Measurements from ENCODE around the gene CYP24A1. TPM values are rescaled to one million over a fixed set of nuclear protein-coding genes. Genes with fewer than 3 reads are reported as not detected.

CYP24A1 gene
- total and polyA plus RNA-seq, 2 of the 13 experiments (the other 11 are each of a cell fraction or from before 2014, with no cell fraction given), result 9.4 to 32.7 TPM

DNA sequence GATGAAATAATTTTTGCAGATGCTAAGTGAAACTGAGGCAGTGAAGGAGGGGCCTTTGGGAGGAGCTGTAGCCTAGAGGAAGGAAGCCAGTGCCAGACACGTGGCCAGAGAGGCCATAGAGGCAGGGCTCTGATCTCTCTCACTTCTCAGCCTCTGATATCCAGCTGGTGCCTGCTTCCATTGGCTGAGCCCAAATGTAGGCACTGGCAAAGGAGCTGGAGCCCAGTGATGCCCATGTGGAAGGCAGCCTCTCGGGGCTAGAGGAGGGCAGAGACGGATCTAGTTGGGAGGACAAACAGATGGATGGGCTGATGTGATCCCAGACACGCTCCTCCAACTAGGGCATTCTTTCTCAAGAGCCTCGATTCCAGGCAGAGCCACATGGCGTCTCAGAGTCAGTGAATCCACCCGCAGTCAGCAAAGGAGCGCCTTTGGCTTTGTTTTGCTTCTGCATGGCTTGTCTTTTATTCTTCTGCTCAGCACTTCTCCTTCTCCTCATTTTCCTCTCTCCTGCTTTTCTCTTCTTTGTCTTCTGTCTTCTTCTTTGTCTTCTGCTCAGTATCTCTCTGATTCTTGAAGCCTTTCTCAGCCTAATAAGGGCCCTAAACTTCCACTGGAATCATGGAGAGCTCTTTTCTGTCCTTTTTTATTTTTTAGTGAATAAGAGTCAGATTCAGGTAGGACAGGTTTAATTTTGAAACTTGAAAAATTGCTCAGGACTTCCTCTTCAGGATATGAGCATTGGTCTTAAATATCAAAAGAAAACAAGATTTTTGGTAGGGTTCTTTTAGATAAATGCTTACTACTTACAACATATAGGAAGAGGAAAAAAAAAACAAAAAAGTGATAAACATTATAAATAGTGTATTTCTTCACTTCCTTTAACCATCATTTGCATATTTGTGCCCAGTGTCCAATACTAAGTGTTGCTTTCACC lies 41.8 kb downstream of the CYP24A1 start (continued):
- TF ChIP-seq TEF (CRISPR knock-in tag; IDR thresholded peaks at IDR 0.05) (no peak), RBAK (CRISPR knock-in tag; IDR thresholded peaks at IDR 0.05) (no peak), NONO (IDR thresholded peaks at IDR 0.05) (no peak), NONO (CRISPR knock-in tag; conservative IDR thresholded peaks at IDR 0.05) (no peak), ZNF713 (CRISPR knock-in tag; IDR thresholded peaks at IDR 0.05) (no peak), KLF12 (CRISPR knock-in tag; IDR thresholded peaks at IDR 0.05; ENCODE audit: borderline replicate concordance) (no peak), PHF5A (CRISPR knock-in tag; IDR thresholded peaks at IDR 0.05; ENCODE audit: low read depth, unreplicated experiment) (peak; percentile 6), ZNF598 (CRISPR knock-in tag; IDR thresholded peaks at IDR 0.05; ENCODE audit: borderline replicate concordance) (peak; percentile 65; the same call in 1 of the 2 replicates), ZMAT3 (CRISPR knock-in tag; conservative IDR thresholded peaks at IDR 0.05) (no peak), SNAPC4 (CRISPR knock-in tag; IDR thresholded peaks at IDR 0.05) (no peak), ZNF292 (CRISPR knock-in tag; IDR thresholded peaks at IDR 0.05; ENCODE audit: borderline replicate concordance, low read depth) (no peak)
- TF ChIP-seq, protein P1, sequence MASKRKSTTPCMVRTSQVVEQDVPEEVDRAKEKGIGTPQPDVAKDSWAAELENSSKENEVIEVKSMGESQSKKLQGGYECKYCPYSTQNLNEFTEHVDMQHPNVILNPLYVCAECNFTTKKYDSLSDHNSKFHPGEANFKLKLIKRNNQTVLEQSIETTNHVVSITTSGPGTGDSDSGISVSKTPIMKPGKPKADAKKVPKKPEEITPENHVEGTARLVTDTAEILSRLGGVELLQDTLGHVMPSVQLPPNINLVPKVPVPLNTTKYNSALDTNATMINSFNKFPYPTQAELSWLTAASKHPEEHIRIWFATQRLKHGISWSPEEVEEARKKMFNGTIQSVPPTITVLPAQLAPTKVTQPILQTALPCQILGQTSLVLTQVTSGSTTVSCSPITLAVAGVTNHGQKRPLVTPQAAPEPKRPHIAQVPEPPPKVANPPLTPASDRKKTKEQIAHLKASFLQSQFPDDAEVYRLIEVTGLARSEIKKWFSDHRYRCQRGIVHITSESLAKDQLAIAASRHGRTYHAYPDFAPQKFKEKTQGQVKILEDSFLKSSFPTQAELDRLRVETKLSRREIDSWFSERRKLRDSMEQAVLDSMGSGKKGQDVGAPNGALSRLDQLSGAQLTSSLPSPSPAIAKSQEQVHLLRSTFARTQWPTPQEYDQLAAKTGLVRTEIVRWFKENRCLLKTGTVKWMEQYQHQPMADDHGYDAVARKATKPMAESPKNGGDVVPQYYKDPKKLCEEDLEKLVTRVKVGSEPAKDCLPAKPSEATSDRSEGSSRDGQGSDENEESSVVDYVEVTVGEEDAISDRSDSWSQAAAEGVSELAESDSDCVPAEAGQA (IDR thresholded peaks at IDR 0.05; ENCODE audit: low read depth), result no peak
- TF ChIP-seq, protein P1 (CRISPR knock-in tag; IDR thresholded peaks at IDR 0.05; ENCODE audit: borderline replicate concordance), result no peak
- TF ChIP-seq, protein P2, sequence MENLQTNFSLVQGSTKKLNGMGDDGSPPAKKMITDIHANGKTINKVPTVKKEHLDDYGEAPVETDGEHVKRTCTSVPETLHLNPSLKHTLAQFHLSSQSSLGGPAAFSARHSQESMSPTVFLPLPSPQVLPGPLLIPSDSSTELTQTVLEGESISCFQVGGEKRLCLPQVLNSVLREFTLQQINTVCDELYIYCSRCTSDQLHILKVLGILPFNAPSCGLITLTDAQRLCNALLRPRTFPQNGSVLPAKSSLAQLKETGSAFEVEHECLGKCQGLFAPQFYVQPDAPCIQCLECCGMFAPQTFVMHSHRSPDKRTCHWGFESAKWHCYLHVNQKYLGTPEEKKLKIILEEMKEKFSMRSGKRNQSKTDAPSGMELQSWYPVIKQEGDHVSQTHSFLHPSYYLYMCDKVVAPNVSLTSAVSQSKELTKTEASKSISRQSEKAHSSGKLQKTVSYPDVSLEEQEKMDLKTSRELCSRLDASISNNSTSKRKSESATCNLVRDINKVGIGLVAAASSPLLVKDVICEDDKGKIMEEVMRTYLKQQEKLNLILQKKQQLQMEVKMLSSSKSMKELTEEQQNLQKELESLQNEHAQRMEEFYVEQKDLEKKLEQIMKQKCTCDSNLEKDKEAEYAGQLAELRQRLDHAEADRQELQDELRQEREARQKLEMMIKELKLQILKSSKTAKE (CRISPR knock-in tag; IDR thresholded peaks at IDR 0.05; ENCODE audit: borderline replicate concordance), result no peak
